GM21723 (cell line): ENCODE results near the gene MT1E.

Experiments
- ATAC-seq: cut with Tn5 transposase; IDR thresholded peaks from one replicate; pipeline ENCODE4 v1.9.1; 2021; ENCODE audit warnings: mild to moderate bottlenecking, moderate library complexity; ENCODE audit not compliant: unreplicated experiment

MT1E gene

GRCh38 chr16:56623637-56624036 lies 1.9 kb upstream of the MT1E start:
- ATAC-seq = no peak

GRCh38 chr16:56625943-56626654 lies 518 bp downstream of the MT1E start:
- no peak for ATAC-seq

- ATAC-seq = no peak
Measured at GRCh38 chr16:56626685-56627084, 1.1 kb downstream of the MT1E start.

- ATAC-seq = no peak
Measured at GRCh38 chr16:56628486-56629350, 3.1 kb downstream of the MT1E start.

- ATAC-seq = no peak
Measured at GRCh38 chr16:56629531-56629930, 4.0 kb downstream of the MT1E start.

- peak; percentile 87 for ATAC-seq
Measured at GRCh38 chr16:56630134-56630533, 4.6 kb downstream of the MT1E start.

GRCh38 chr16:56631197-56631596 lies 5.6 kb downstream of the MT1E start:
- ATAC-seq = no peak

- no peak for ATAC-seq
Measured at GRCh38 chr16:56631832-56632155, 6.2 kb downstream of the MT1E start.

GRCh38 chr16:56632156-56632847 lies 6.7 kb downstream of the MT1E start, which contains the start of gene MT1M:
MT1M (plus strand) TSS chr16:56632659; CDS start chr16:56632732, 73 bp downstream.
- no peak for ATAC-seq

- no peak for ATAC-seq
Measured at GRCh38 chr16:56632848-56633365, 7.3 kb downstream of the MT1E start.

- ATAC-seq = no peak
Measured at GRCh38 chr16:56633535-56633934, 8.0 kb downstream of the MT1E start.

- no peak for ATAC-seq
Measured at GRCh38 chr16:56634715-56635440, 9.3 kb downstream of the MT1E start.

- ATAC-seq = no peak
Measured at GRCh38 chr16:56635441-56635967, 9.9 kb downstream of the MT1E start.

- ATAC-seq = no peak
Measured at GRCh38 chr16:56636616-56637413, 11.2 kb downstream of the MT1E start.

- no peak for ATAC-seq
Measured at GRCh38 chr16:56637814-56638750, 12.5 kb downstream of the MT1E start, which contains the start of gene MT1A. MT1A (plus strand) TSS chr16:56638666; CDS start chr16:56638739, 73 bp downstream.

- no peak for ATAC-seq
Measured at GRCh38 chr16:56639045-56639444, 13.5 kb downstream of the MT1E start.

- ATAC-seq = no peak
Measured at GRCh38 chr16:56640076-56640475, 14.5 kb downstream of the MT1E start.

- ATAC-seq = no peak
Measured at GRCh38 chr16:56641166-56641565, 15.6 kb downstream of the MT1E start.
